Measurements from ENCODE around the gene OSBPL1A.

Gene OSBPL1A

DNA sequence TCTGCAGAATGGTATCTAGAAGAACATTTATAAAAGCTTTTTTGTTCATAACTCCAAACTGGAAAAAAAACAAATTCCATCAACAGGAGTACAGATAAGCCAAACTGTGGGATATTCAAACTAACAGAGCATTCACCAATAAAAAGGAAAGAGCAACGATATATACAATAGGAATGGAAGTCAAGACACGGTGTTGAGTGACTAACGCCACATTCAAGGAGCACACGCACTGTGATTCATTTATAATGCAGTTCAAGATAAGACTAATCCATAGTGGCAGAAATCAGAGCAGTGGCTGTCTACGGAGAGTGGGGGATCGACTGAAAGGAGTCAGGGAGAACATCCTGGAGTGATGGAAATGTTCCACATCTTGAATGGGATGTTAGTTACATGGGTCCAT, 188.1 kb downstream of the OSBPL1A start:
- no peak overlapping the region for H3K9ac ChIP-seq (ENCODE audit: insufficient read length, low read depth)
- no peaks in the 10 kb centered on the region for H3K27me3 ChIP-seq (ENCODE audit: insufficient read depth, insufficient read length)
- H3K4me3 ChIP-seq (ENCODE audit: insufficient read length, low read depth): no peak overlapping the region
- no peaks in the 10 kb centered on the region for H3K36me3 ChIP-seq (ENCODE audit: insufficient read depth, insufficient read length, low read length)
- no peaks in the 10 kb centered on the region for H3K4me1 ChIP-seq (ENCODE audit: insufficient read depth, insufficient read length)
- H3K9me3 ChIP-seq (ENCODE audit: insufficient read depth, low read length): no peaks in the 10 kb centered on the region
- TF ChIP-seq SUZ12 (IDR thresholded peaks at IDR 0.05; ENCODE audit: extremely low read depth, insufficient read depth, insufficient read length) (no peak), YY1 (IDR thresholded peaks at IDR 0.05; ENCODE audit: insufficient read depth, insufficient read length) (no peak), ZNF274 (IDR thresholded peaks at IDR 0.05; ENCODE audit: low read depth, low read length) (no peak)
- no peak for DNase-seq (ENCODE audit: low read depth, low spot score)

DNA sequence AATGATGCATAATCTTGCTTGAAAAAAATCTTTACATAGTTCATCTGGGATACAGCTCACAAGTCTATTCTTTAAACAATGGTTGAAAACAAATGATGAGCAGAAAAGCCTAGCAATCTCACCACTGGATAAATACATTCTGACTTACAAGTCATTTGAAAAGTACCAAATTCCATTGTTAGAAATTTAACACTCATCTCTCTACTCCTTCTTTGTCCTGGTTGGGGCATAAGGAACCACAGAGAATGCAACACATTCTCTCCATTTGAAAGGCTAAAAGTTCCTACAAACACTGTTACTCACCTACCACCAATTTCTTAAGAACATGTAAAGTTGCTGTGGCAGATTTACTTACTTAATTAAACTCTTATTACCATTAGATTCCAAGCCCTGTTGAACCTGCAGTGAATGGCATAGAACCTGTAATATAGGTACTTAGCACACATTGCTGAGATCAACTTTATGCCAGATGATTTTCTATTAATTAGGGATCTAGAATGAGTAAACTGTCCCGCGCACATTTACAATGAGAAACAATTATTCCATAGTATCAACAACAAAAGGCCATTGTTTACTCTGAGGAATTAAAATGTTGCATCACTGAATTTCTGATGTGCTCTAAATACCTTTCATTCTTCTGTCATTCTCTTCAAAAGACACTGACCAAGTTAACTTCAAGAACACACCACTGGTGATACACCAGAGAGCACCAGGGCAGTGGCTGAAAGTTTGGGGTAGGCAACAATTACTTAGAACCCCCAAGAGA, 189.2 kb downstream of the OSBPL1A start:
- no peak for DNase-seq (ENCODE audit: low read depth, low spot score)
- no peak for TF ChIP-seq YY1 (IDR thresholded peaks at IDR 0.05; ENCODE audit: insufficient read depth, insufficient read length)
- no peak for TF ChIP-seq ZNF274 (IDR thresholded peaks at IDR 0.05; ENCODE audit: low read depth, low read length)
- no peak for TF ChIP-seq SUZ12 (IDR thresholded peaks at IDR 0.05; ENCODE audit: extremely low read depth, insufficient read depth, insufficient read length)
- H3K4me3 ChIP-seq (ENCODE audit: insufficient read length, low read depth): no peak overlapping the region
- H3K4me1 ChIP-seq (ENCODE audit: insufficient read depth, insufficient read length): no peaks in the 10 kb centered on the region
- no peaks in the 10 kb centered on the region for H3K27me3 ChIP-seq (ENCODE audit: insufficient read depth, insufficient read length)
- H3K9ac ChIP-seq (ENCODE audit: insufficient read length, low read depth): no peak overlapping the region
- H3K36me3 ChIP-seq (ENCODE audit: insufficient read depth, insufficient read length, low read length): no peaks in the 10 kb centered on the region
- H3K9me3 ChIP-seq (ENCODE audit: insufficient read depth, low read length): no peaks in the 10 kb centered on the region

DNA sequence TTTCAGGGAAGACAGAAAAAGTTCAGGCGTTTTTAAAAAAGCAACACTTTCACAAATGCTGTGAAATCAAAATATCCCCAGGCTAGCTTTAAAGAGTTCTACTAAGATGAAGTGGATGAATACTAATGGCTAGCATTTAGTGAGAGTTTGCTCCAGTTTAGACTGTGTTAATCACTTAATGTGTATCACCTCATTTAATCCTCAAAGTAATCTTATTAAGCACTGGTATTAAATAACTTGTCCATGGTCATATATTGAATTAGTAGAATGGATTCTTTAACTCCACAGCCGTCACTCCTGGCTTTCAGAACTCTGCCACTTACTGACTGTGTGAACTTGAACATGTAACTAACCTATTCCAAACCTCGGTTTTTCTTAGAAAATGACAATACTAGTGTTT, 192.7 kb downstream of the OSBPL1A start:
- Histone ChIP-seq H3K9me3 (ENCODE audit: insufficient read depth, low read length) (no peaks in the 10 kb centered on the region), H3K4me1 (ENCODE audit: insufficient read depth, insufficient read length) (no peaks in the 10 kb centered on the region), H3K9ac (ENCODE audit: insufficient read length, low read depth) (no peak overlapping the region), H3K4me3 (ENCODE audit: insufficient read length, low read depth) (no peak overlapping the region), H3K36me3 (ENCODE audit: insufficient read depth, insufficient read length, low read length) (no peaks in the 10 kb centered on the region), H3K27me3 (ENCODE audit: insufficient read depth, insufficient read length) (no peaks in the 10 kb centered on the region)
- TF ChIP-seq SUZ12 (IDR thresholded peaks at IDR 0.05; ENCODE audit: extremely low read depth, insufficient read depth, insufficient read length): no peak
- no peak for TF ChIP-seq ZNF274 (IDR thresholded peaks at IDR 0.05; ENCODE audit: low read depth, low read length)
- TF ChIP-seq YY1 (IDR thresholded peaks at IDR 0.05; ENCODE audit: insufficient read depth, insufficient read length): no peak
- no peak for DNase-seq (ENCODE audit: low read depth, low spot score)

DNA sequence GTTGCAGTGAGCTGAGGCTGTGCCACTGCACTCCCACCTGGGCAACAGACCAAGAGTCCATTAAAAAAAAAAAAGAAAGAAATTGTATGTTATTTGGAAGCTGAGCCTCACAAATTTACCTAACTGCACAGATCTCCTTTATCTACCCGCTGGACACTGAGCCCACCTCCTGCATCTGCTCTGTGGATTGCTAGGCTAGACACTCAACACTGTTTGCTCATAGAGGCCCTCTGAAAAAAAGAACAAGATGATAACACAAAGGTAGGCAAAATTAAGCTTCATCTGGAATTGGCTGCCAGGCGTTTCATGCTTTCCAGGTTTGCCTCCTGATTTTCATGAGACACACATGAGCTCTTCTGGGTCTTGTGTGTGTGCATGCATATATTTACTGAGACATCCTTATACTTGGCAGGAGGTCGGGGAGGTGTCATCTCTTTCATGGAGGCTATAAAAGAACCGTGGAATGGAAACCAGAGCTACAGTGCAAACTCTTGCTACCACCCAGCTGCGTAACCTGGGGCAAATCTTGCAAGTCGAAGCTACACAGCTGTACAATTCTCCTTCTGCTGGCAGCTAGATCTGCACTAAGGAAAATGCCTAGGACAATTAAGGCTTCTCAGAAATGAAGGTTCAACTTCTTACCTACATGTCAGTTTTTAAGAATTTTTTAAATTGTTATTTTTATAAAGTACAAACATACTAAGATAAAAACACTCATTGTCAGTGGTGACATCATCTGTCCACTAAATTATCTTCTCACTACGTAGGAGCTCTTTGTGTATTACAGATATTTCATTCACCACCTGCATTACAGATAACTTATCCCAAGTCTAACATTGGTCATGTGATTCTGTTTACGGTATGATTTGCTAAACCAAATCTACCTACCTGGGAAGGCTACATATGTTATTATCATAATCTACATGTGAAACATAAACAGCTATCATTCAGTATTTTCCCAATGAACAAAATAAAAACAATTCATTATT, 195.6 kb downstream of the OSBPL1A start:
- TF ChIP-seq SUZ12 (IDR thresholded peaks at IDR 0.05; ENCODE audit: extremely low read depth, insufficient read depth, insufficient read length) (no peak), ZNF274 (IDR thresholded peaks at IDR 0.05; ENCODE audit: low read depth, low read length) (no peak), YY1 (IDR thresholded peaks at IDR 0.05; ENCODE audit: insufficient read depth, insufficient read length) (no peak)
- no peaks in the 10 kb centered on the region for H3K27me3 ChIP-seq (ENCODE audit: insufficient read depth, insufficient read length)
- H3K4me1 ChIP-seq (ENCODE audit: insufficient read depth, insufficient read length): no peaks in the 10 kb centered on the region
- no peak overlapping the region for H3K9ac ChIP-seq (ENCODE audit: insufficient read length, low read depth)
- no peaks in the 10 kb centered on the region for H3K36me3 ChIP-seq (ENCODE audit: insufficient read depth, insufficient read length, low read length)
- H3K9me3 ChIP-seq (ENCODE audit: insufficient read depth, low read length): no peaks in the 10 kb centered on the region
- DNase-seq (ENCODE audit: low read depth, low spot score): no peak
- no peak overlapping the region for H3K4me3 ChIP-seq (ENCODE audit: insufficient read length, low read depth)

DNA sequence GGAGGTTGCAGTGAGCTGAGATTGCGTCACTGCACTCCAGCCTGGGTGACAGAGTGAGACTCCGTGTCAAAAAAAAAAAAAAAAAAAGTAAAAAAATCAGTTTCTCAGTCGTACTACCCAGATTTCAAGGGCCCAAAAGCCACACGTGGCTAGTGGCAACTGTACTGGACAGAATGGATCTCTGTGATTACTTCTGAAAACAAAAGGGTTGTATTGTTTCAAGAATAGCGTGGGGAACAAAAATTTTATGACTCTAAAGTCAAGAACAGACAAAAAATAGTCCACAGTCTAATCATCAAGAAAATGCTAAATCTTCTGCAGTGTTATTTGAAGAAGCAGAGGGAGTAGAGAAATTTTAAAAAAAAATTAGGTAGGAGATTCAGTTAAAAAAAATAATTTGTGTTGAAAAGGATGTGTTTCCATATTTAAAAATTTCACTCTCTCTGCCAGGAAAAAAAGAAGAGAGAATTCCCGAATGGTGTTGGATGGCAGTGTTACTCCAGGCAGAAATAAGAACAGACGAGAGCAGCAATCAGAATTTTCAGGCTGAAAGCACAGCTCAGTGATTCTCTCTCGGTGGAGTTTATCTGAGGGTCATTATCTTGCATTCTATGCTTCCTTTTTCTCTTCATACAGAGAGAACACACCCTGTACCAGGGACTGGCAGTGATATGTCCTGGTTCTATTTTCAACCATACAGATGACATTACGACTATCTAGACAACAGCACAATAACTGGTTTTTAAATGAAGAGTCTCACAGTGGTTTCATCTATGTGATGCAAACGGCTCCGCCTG, 196.9 kb downstream of the OSBPL1A start:
- no peak for DNase-seq (ENCODE audit: low read depth, low spot score)
- no peak overlapping the region for H3K4me3 ChIP-seq (ENCODE audit: insufficient read length, low read depth)
- H3K4me1 ChIP-seq (ENCODE audit: insufficient read depth, insufficient read length): no peaks in the 10 kb centered on the region
- H3K36me3 ChIP-seq (ENCODE audit: insufficient read depth, insufficient read length, low read length): no peaks in the 10 kb centered on the region
- no peak overlapping the region for H3K9ac ChIP-seq (ENCODE audit: insufficient read length, low read depth)
- TF ChIP-seq YY1 (IDR thresholded peaks at IDR 0.05; ENCODE audit: insufficient read depth, insufficient read length) (no peak), SUZ12 (IDR thresholded peaks at IDR 0.05; ENCODE audit: extremely low read depth, insufficient read depth, insufficient read length) (no peak), ZNF274 (IDR thresholded peaks at IDR 0.05; ENCODE audit: low read depth, low read length) (no peak)
- no peaks in the 10 kb centered on the region for H3K9me3 ChIP-seq (ENCODE audit: insufficient read depth, low read length)
- no peaks in the 10 kb centered on the region for H3K27me3 ChIP-seq (ENCODE audit: insufficient read depth, insufficient read length)

DNA sequence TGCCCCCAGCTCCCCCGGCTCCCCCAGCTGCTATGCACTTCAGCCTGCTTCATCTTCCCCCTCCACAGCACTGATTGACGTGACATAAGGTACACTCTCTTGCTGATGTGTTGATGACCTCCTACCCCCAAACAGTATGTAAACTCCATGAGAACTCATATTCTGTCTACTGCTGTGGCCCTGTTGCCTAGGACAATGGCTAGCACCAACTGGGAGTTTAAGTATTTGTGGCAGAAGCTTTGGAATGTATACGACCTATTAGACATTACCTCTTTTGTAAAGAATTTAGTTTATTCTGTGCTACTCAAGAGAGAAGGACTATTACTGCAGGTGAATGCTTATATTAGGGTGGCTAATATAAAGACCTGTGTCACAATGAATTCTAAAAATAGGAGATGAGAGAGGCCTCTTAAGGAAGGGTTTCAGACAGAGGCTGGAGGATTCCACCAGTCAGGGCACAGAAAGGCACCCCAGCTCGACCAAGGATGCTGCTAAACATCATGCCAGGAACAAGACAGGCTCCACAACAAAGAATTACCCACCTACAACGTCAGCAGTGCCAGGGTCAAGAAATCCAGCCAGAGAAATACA, 198.2 kb downstream of the OSBPL1A start:
- no peak for TF ChIP-seq ZNF274 (IDR thresholded peaks at IDR 0.05; ENCODE audit: low read depth, low read length)
- TF ChIP-seq SUZ12 (IDR thresholded peaks at IDR 0.05; ENCODE audit: extremely low read depth, insufficient read depth, insufficient read length): no peak
- no peak for TF ChIP-seq YY1 (IDR thresholded peaks at IDR 0.05; ENCODE audit: insufficient read depth, insufficient read length)
- no peak overlapping the region for H3K4me3 ChIP-seq (ENCODE audit: insufficient read length, low read depth)
- H3K4me1 ChIP-seq (ENCODE audit: insufficient read depth, insufficient read length): no peaks in the 10 kb centered on the region
- no peak for DNase-seq (ENCODE audit: low read depth, low spot score)
- H3K27me3 ChIP-seq (ENCODE audit: insufficient read depth, insufficient read length): no peaks in the 10 kb centered on the region
- no peaks in the 10 kb centered on the region for H3K36me3 ChIP-seq (ENCODE audit: insufficient read depth, insufficient read length, low read length)
- H3K9ac ChIP-seq (ENCODE audit: insufficient read length, low read depth): no peak overlapping the region
- no peaks in the 10 kb centered on the region for H3K9me3 ChIP-seq (ENCODE audit: insufficient read depth, low read length)
